Mesodermal cell (in vitro differentiated cells): ENCODE results near the gene CPZ. TPM values are rescaled to one million over a fixed set of nuclear protein-coding genes. Genes with fewer than 3 reads are reported as not detected.

Experiments used
- H3K27ac ChIP-seq: 2 replicates; pipeline ENCODE4 v1.7.0; 2013; ENCODE audit warnings: mild to moderate bottlenecking, low read depth, low read length, moderate library complexity; ENCODE audit not compliant: severe bottlenecking
- H3K36me3 ChIP-seq: 2 replicates; pipeline ENCODE4 v1.7.1; 2013; ENCODE audit warnings: mild to moderate bottlenecking, low read length, moderate library complexity; ENCODE audit not compliant: control insufficient read depth, insufficient read depth
- H3K4me1 ChIP-seq: one replicate; pipeline ENCODE4 v1.7.1; 2013; ENCODE audit warnings: mild to moderate bottlenecking, low read length; ENCODE audit not compliant: insufficient read depth, control insufficient read depth, poor library complexity, severe bottlenecking
- H3K4me3 ChIP-seq: 2 replicates; pipeline ENCODE4 v1.7.0; 2013; ENCODE audit warnings: low read length, control low read depth, mild to moderate bottlenecking; ENCODE audit not compliant: insufficient read depth, poor library complexity, severe bottlenecking; ENCODE audit errors: extremely low read depth
- H3K9me3 ChIP-seq: 2 replicates; pipeline ENCODE4 v1.7.1; 2013; ENCODE audit warnings: mild to moderate bottlenecking, low read length, moderate library complexity; ENCODE audit not compliant: control insufficient read depth
- WGBS, 2 experiments: methylation state at CpG; one replicate each; pipeline ENCODE4 v1.1.5; 2013; ENCODE audit warnings: missing lambda C conversion rate in 2 of 2; ENCODE audit not compliant: insufficient coverage in 2 of 2; 5-methylcytosine and 5-hydroxymethylcytosine counted together
- polyA plus RNA-seq, 2 experiments: library from polyadenylated mRNA; stranded (reverse); fragments of 50-300 nt; gene quantifications; one replicate each; pipeline ENCODE4 v1.2.3, GENCODE V29; 2013

The CPZ gene
- polyA plus RNA-seq (2013, experiment 1 of 2): 13.7 TPM
- 18.2 TPM for polyA plus RNA-seq (2013, experiment 2 of 2)

DNA sequence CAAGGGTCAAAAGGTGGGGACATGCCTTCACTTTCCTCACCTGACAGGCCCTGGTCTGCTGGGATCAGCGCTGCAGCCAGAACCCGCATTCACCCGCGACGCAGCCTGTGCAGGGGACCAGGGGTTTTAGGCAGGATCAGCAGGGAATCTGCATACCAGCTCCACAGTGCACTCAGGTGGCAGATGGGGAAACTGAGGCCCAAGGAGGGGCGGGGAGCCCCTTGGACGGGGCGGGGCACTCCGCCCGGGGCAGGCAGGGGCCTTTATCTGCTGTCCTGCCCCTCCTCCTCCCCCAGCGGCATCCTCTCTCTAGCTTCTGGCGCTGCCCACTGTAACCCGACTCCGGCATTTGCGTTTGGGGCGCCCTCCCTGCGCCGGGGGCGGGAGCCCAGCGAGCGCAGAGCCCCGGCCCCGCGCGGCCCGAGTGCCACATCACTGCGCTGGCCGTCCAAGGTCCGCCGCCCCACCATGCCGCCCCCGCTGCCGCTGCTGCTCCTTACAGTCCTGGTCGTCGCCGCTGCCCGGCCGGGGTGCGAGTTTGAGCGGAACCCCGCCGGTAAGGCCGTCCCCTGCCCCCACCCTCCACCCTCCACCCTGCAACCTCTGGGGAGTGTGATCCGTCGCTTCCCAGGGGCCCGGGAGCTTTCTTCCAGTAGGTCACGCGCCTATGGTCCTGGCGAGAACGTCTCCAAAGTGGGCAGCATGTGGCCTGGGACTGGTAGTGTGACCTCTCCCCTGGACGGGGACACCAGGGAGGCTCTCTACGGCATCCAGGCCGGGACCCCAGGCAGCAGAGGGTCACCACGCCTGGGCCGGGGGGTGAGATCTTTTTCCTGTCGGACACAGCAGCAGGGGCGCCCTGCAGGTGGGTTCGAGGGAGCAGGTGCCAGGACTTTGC, at the start of gene CPZ:
TSS of gene CPZ (plus strand) at position 400 of the 898 bp plus-strand sequence. CDS start at position 469, 69 bp downstream.
- Histone ChIP-seq H3K4me1 (peaks cover 5% of the 10 kb centered on the region), H3K4me3 (peak within 1 kb of the TSS; percentile 38), H3K27ac (no peak within 1 kb of the TSS), H3K36me3 (no peaks in the 10 kb centered on the region), H3K9me3 (no peaks in the 10 kb centered on the region)
- 3 to 9% methylated on average over 26 to 48 of the region's 58 CpGs for WGBS, 2 experiments

DNA sequence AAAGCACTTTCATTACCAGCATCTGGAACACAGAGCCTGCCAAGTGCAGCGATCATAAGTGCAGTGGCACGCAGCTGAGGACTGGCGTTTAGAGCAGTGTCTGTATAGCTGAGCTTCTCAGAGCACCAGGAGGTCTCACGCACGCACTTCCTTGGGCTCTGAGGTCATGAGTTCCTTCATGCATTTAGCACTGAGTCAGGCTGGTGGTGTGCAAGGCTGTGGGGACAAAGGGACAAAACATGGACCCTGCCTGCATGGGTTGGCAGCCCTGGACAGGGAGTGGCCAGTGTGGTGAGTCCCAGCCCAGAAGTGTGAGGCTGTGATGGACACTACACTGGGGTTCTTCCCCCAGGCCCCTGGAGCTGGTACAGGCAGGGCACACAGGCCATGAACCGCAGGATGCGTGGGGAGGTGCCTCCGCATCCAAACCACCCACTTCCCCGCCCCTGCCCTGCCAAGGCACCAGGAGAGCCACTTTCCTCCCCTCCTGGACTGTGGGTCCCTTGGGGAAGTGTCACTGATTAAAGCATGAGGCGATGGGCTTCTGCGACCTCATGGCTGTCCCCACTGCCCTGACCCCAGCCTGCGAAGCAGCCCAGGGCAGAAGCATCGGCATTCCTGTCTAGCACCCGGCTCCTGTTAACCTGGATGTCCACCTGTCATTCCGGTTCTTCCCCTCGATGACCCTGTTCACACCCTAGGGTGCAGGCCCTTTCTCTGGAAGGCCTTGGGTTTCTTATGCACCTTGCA, 49.6 kb upstream of the CPZ start:
- 89% methylated on average over 12 to 16 of the region's 16 CpGs for WGBS, 2 experiments
- Histone ChIP-seq H3K27ac (no peak overlapping the region), H3K36me3 (no peaks in the 10 kb centered on the region), H3K4me3 (no peak overlapping the region), H3K9me3 (no peaks in the 10 kb centered on the region), H3K4me1 (peaks cover 5% of the 10 kb centered on the region)

DNA sequence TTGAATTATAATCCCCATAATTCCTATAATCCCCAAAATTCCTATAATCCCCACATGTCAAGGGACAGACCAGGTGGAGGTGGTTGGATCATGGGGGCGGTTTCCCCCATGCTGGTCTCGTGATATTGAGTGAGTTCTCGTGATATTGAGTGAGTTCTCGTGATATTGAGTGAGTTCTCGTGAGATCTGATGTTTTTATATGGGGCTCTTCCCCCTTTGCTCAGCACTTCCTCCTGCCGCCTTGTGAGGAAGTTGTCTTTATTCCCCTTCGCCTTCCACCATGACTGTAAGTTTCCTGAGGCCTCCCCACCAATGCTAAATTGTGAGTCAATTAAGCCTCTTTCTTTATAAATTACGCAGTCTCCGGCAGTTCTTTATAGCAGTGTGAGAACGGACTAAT, 48.9 kb upstream of the CPZ start:
- WGBS, 2 experiments: 98 to 100% methylated on average over 4 to 10 of the region's 10 CpGs
- peaks cover 9% of the 10 kb centered on the region for H3K4me1 ChIP-seq
- no peaks in the 10 kb centered on the region for H3K9me3 ChIP-seq
- H3K36me3 ChIP-seq: no peaks in the 10 kb centered on the region
- no peak overlapping the region for H3K27ac ChIP-seq
- H3K4me3 ChIP-seq: no peak overlapping the region

GRCh38 chr4:8544282-8544681, 48.3 kb upstream of the CPZ start:
- H3K4me1 ChIP-seq: peaks cover 9% of the 10 kb centered on the region
- H3K9me3 ChIP-seq: no peaks in the 10 kb centered on the region
- H3K4me3 ChIP-seq: no peak overlapping the region
- no peaks in the 10 kb centered on the region for H3K36me3 ChIP-seq
- 96 to 100% methylated on average over 1 to 3 of the region's 3 CpGs for WGBS, 2 experiments
- H3K27ac ChIP-seq: no peak overlapping the region

- WGBS, 2 experiments: 90 to 94% methylated on average over 23 to 31 of the region's 32 CpGs
- Histone ChIP-seq H3K27ac (no peak overlapping the region), H3K36me3 (no peaks in the 10 kb centered on the region), H3K9me3 (no peaks in the 10 kb centered on the region), H3K4me3 (no peak overlapping the region), H3K4me1 (peaks cover 9% of the 10 kb centered on the region)
These were observed 47.7 kb upstream of the CPZ start for GRCh38 chr4:8544741-8545438.

GRCh38 chr4:8545439-8545765, 47.2 kb upstream of the CPZ start:
- Histone ChIP-seq H3K4me3 (no peak overlapping the region), H3K27ac (no peak overlapping the region), H3K4me1 (peaks cover 9% of the 10 kb centered on the region), H3K36me3 (no peaks in the 10 kb centered on the region), H3K9me3 (no peaks in the 10 kb centered on the region)
- WGBS, 2 experiments: 88 to 94% methylated on average over 8 of the region's 9 CpGs

- 77 to 89% methylated on average over 4 to 6 of the region's 8 CpGs for WGBS, 2 experiments
- H3K4me1 ChIP-seq: peaks cover 9% of the 10 kb centered on the region
- H3K27ac ChIP-seq: no peak overlapping the region
- H3K9me3 ChIP-seq: no peaks in the 10 kb centered on the region
- no peaks in the 10 kb centered on the region for H3K36me3 ChIP-seq
- H3K4me3 ChIP-seq: no peak overlapping the region
These were observed 45.8 kb upstream of the CPZ start for GRCh38 chr4:8546766-8547107.

- Histone ChIP-seq H3K27ac (no peak overlapping the region), H3K4me1 (peaks cover 9% of the 10 kb centered on the region), H3K36me3 (no peaks in the 10 kb centered on the region), H3K4me3 (no peak overlapping the region), H3K9me3 (no peaks in the 10 kb centered on the region)
- 55 to 73% methylated on average over 11 to 14 of the region's 16 CpGs for WGBS, 2 experiments
These were observed 45.3 kb upstream of the CPZ start for GRCh38 chr4:8547108-8547911.

GRCh38 chr4:8547912-8548730, 44.4 kb upstream of the CPZ start:
- Histone ChIP-seq H3K4me3 (no peak overlapping the region), H3K27ac (no peak overlapping the region), H3K36me3 (no peaks in the 10 kb centered on the region), H3K9me3 (no peaks in the 10 kb centered on the region), H3K4me1 (peaks cover 9% of the 10 kb centered on the region)
- WGBS, 2 experiments: 94 to 97% methylated on average over 15 to 16 of the region's 16 CpGs
